Fibroblast of skin of back (primary cell): ENCODE data around the gene RGS17.
"Not testable (repeated sequence)": the region's sequence is repeated elsewhere in the genome, so short reads cannot be mapped to it uniquely, and the experiment has no call there.

Experiments
- DNase-seq: peaks from one replicate; pipeline ENCODE4 v3.0.0-alpha.2; 2013

Gene RGS17

DNA sequence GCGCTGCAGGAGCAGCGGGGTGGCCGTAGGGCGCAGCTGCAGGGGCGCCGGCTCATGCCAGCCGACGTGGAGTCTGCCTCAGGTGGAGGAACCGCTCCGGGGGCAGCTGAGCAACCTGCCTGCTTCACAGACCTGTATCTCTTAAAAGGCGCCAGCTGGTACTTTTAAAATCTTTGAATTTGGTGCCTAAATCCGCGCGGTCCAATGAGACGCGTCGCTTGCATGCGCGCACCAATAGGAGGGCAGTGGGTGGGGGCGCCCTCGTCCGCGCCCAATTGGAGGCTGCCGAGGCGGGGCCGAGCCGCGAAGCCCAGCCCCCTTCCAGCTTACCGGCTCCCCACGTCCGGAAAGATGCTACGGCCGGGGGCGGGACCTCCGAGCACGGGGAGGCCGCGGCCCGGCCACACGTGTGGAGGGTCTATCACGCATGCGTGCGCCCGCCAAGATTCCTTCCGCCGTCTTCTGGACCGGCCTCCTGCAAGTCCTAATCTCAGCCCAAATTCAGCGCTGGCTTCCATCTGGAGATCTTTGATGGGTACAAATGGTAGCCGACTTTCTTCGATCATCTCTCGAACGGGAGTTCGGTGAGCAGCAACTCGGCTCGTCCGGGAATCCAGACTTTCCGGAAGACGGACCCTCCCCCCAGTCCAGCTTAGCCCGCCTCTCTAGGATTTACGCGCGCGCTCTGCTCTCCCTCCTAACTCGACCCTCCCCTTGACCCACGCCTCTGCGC, 148.0 kb downstream of the RGS17 start, which contains the start of gene FBXO5:
Gene FBXO5 (minus strand): TSS at position 138 of the 733 bp plus-strand sequence. CDS start 82 bp downstream, at position 56.
- DNase-seq: peak; percentile 97

DNA sequence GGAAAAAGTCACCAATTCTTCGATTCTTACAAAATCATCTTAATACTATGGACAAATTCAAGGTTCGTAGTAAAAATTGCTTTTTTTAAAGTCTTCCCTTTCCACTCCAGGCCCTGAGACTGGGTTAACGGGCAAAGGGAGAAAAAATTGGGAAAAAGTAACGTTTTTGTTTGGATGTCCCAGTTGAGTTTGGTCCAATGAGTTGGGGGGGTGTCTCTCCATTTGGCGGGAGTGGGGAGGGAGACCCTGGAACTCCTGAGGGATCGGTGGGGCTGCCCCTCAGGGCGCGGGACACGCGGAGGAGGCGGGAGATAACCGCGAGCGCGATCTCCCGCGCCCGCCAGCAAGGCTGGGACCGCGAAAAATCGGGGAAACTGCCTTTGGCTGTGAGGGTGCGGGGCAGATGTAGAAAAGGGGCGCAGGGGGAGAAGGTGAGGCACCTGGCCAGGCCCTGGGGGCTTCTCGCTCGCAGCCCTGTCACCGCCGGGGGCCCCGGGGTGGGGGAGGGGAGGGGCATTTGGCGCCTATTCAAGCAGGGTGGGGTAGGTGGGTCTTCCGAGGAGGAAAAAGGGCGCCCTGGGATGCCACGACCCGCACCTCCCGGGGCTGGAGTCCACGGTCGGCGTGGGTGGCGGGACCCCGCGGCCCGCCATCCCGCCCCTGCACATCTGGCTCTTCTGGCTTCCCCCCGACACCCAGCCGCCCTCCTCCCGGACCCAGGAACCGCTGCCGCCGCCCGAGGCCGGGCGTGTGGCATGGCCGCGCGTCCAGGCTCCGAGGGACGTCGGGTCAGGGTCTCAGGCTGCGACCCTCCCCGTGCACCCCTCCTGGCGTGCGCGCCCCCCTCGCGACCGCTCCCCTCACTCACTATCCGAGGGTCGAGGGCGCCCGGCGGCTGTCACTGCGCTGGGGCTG, 148.8 kb downstream of the RGS17 start:
- no peak for DNase-seq

DNA sequence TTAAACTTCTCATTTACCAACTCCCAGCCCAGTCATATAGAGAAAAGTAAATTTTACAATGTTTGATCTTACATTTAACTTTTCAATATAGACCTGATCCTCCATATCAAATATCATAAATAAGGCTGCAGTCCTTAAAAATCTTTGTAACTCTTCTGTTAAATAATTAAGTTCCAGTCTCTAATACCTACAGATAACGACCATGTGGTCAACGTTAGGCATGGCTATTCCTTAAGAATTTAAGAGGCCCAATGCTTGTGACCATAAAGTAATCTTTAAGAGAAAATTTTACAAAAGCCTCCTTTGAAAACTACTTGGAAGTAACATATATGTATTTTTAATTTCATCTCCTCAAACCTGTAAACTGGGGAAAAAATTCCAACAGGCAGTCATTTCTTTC, 149.9 kb downstream of the RGS17 start:
- DNase-seq: no peak

DNA sequence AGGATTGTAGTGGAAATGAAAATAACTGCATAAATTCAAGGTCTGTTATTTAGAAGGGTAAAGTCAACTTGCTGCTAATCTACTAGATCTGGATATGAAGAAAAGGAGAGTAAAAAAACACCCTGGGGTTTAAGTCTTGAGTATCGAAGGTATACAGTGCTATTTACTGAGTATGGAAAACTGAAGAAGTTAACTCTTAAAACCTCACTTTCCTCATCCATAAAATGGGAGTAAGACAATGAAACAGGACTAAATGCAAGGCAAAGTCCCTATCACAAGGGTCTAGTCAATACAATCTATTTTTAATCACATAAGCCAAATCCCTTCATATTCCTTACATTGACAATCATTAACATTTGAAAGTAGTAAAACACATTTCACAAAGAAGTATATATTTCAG, 150.4 kb downstream of the RGS17 start:
- DNase-seq: no peak

DNA sequence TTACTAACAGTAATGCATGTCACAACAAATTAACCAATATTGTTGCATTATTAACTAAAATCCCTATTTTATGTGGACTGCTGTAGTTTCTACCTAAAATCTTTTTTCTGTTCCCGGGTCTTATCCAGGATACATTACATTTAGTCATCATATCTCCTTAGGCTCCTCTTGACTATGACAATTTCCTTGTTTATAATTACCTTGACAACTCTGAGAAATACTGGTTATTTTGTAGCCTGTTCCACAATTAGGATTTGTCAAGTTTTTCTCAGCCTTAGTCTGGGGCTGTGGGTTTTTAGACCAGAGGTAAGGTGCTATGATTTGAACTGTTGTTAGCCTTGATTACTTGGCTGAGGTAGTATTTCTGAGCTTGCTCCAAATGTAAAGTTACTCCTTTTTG, 152.0 kb downstream of the RGS17 start:
- DNase-seq: no peak

DNA sequence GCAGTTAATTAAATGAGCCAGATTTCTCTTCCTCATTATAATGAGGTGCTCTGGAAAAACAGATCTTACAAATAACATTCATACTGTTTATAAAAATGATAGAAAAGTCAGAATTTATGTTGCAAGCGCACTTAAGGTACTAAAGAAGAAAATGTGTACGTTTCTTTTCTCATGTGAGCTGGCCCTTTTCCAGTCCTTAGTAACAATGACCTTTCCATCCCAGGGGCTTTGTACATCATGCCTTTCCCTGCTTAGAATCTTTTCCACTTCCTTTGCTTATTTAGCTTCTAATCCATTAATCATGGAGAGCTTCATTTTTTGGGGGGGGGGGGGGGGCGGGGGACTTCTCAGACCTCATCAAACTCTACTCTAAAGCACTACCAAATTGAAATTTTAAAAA, 153.0 kb downstream of the RGS17 start:
- no peak for DNase-seq

DNA sequence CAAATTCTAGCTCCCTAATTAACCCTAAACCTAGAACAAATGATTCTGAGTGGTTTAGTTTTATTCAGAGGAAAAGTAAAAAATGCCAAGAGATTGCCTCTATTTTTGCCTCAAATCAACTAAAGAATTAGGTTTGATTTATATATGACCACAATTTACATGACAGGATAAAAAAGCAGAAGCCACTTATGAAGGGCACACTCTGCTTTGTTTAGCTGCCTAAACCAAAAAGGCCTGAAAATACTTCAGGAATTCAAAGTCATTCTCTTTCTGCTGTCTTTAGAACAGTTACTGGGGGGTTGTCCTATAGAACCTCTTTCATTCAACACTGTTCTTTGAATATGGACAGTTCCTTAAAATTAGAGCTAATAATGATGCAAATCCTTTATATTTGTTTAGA, 153.5 kb downstream of the RGS17 start:
- no peak for DNase-seq

DNA sequence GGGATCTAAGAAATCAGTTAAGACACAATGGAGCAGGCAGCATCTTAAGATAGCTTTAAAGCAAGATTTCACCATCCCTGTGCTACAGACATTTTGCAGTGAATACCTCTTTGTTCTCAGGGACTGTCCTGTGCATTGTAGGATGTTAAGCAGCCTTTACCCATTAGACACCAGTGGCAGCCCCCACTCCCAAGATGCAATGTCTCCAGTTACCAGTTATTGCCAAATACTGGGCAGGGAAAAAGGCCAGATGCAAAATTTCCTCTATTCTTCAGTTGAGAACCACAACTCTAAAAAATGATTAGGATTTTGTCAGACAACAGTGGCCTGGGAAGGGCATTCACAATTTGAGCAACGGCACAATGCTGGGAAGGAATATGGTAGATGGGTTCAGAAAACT, 154.3 kb downstream of the RGS17 start:
- DNase-seq: no peak

DNA sequence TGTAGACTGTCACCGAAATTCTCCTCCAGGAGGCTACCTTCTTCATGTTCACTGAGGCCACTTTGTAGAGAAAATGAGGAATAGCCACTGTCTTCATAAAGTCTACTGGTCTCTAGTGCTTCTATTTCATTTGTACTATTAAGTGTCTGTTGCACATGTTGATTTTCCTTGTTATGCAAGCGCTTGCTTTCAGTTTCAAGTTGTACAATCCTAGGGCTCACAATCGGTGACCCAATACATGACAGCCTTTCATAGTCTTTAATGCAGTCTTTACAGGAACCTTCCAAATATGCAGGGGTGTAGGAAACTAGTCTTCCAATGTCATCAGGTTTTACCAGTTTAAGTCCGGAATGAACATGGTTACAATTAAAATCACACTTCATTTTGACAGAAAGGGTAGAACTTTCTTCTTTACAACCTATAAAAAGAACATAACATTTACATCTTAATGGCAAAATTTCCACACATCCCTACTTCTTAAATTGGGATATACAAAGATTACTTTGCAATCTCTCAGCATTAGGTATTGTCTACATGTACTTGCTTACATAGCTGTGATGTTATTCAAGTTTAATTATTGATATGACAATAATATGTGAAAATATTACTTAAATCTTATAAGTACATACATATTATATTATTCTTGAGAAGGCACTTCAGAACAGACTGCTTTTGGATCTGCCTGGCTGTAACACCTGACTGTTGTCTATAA, 155.7 kb downstream of the RGS17 start:
- DNase-seq: no peak

DNA sequence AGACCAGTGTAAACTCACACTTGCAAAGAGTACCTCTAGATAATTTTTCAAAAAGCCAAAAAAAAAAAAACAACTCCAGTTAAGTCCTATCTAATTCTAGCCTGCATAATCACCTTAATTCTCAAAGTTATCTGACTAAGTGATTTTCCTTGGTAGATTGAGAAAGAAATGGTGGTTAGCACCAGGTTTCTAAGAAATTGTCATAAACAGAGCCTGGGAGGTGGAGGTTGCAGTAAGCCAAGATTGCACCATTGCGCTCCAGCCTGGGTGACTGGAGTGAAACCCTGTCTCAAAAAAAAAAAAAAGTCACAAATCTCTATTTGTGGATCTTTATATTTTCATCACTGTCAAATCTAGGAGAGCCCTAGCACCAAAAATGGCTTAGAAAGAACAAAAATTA, 157.2 kb downstream of the RGS17 start:
- DNase-seq: no peak

DNA sequence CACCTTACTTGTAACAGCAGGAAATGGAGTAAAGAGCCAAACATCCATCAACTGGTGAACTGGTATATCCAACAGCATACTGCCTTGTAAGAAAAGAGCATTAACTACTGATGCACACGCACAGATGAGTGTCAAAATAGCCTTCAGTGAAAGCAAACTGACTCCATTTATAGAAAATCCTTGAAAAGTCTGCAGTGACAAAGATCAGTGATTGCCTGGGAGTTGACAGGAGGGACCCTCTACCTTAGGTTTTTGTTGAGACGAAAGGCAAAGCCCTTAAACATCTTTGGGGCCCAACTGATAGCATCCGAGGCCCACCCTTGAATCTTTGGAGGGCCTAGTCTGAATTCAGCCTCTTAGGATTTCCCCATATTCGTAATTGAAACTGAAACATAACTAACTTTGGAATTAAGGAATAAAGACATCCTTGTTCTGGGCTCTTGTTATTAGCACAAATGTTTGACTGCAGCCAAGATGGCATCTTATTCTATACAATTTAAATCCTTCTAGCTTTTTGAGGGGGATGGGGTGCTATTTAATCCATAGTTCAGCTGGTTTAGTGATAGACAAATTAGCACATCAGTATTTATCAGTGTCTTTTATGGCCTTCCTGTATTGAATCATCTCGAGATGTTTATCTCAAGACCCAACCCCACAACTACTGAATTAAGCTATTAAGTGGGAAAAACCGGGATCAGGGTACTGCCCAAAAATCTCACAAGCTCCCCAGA, 161.2 kb downstream of the RGS17 start:
- no peak for DNase-seq

DNA sequence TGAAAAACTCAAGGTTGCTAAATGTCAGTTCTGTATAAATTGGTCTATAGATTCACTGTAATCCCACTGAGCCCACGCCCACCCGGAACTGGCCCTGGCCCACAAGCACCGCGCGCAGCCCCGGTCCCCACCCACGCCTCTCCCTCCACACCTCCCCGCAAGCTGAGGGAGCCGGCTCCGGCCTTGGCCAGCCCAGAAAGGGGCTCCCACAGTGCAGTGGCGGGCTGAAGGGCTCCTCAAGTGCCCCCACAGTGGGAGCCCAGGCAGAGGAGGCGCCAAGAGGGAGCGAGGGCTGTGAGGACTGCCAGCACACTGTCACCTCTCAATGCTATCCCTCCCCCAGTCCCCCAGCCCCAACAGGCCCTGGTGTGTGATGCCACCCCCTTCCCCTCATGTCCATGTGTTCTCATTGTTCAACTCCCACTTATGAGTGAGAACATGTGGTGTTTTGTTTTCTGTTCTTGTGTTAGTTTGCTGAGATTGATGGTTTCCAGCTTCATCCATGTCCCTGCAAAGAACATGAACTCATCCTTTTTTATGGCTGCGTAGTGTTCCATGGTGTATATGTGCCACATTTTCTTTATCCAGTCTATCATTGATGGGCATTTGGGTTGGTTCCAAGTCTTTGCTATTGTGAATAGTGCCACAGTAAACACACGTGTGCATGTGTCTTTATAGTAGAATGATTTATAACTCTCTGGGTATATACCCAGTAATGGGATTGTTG, 164.8 kb downstream of the RGS17 start:
- not testable (repeated sequence) for DNase-seq

DNA sequence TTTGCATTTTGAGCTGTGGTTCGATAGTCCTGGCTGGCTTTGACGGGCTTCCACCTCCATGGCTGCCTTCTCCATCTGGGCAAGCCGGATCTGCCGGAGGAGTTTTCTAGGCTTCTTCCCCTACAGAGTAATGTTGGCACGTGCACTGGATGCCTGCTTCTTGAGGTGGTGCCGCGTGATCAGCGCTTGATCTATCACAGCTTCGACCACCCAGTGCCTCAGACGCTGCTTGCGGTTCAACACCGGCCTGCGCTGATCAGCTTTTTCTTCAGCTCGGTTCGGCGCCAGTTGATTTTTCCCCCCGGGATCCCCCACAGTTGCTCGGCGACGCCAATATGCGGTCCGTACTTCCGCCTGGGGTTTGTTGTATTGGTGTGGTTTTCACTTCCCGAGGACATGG, 171.7 kb downstream of the RGS17 start:
- DNase-seq: no peak

DNA sequence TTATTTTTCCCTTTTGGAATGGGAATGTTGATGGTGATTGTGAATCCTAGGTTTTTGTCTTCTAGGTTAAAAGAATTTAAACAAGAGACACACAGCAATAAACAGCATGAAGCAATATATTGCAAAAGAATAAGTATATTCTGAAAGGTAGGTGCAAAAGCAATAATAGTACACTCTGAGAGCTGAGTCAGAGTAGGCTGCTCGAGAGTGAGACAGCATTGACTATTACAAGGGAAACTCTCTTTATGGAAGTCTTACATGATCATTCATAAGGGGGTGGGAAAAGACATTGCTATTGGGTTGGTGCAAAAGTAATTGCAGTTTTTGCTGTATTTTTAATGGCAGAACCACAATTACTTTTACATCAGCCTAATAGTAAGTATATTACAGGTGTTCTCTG, 173.3 kb downstream of the RGS17 start:
- DNase-seq: no peak
